ENCODE results near the gene FAM210A. TPM values are rescaled to one million over a fixed set of nuclear protein-coding genes. Genes with fewer than 3 reads are reported as not detected.

Gene FAM210A
- total RNA-seq, 1 donor from 2014 or later: 33.8 TPM

DNA sequence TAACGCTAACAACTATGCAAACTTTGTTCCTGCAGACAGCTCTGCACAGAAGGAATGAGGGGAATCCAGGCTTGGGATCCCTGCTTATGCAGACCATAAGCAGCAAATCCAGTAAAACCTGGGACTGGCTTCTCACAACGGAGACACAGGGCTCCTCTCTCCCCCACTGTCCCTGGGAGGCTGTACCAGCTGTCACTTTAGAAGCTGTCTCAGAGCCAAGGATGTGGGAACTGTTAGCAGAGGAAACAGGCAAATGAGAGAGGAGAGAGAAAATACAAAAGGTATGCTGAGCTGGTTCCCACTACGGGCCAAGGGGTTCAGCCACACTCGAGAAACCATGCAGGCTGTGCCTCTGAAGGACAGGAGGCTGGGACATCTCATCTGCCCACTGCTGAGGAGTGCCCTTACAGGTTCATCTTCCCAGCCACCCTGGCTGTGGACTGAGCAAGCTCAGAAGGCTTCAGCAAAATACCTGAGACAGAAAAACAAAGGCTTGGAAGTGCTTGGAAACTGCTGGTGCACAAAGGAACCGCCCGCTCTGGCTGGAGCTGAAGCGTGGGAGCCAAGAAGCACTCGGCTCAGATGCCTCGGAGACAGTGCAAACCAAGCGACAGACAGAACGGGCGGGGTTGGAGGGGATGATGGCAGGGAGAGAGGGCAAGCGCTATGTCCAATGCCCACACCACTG lies 72.5 kb downstream of the FAM210A start:
- Mint-ChIP-seq H3K27me3 (ENCODE audit: low read depth) (no peaks in the 10 kb centered on the region), H3K4me1 (ENCODE audit: low read depth) (no peaks in the 10 kb centered on the region), H3K27ac (no peak overlapping the region), H3K36me3 (ENCODE audit: low read depth) (no peaks in the 10 kb centered on the region), H3K9me3 (no peaks in the 10 kb centered on the region), H3K4me3 (ENCODE audit: low read depth) (no peak overlapping the region)
- DNase-seq (ENCODE audit: low spot score): no peak
- intact Hi-C loops (cut with micrococcal nuclease): no loop called here

- H3K4me3 Mint-ChIP-seq (ENCODE audit: low read depth): no peak overlapping the region
- DNase-seq (ENCODE audit: low spot score): no peak
- no peaks in the 10 kb centered on the region for H3K27me3 Mint-ChIP-seq (ENCODE audit: low read depth)
- intact Hi-C loops (cut with micrococcal nuclease): no loop called here
- H3K36me3 Mint-ChIP-seq (ENCODE audit: low read depth): peaks cover 10% of the 10 kb centered on the region
- no peaks in the 10 kb centered on the region for H3K9me3 Mint-ChIP-seq
- H3K4me1 Mint-ChIP-seq (ENCODE audit: low read depth): no peaks in the 10 kb centered on the region
- no peak overlapping the region for H3K27ac Mint-ChIP-seq
Observed at GRCh38 chr18:13649397-13650390, 76.7 kb downstream of the FAM210A start.

DNA sequence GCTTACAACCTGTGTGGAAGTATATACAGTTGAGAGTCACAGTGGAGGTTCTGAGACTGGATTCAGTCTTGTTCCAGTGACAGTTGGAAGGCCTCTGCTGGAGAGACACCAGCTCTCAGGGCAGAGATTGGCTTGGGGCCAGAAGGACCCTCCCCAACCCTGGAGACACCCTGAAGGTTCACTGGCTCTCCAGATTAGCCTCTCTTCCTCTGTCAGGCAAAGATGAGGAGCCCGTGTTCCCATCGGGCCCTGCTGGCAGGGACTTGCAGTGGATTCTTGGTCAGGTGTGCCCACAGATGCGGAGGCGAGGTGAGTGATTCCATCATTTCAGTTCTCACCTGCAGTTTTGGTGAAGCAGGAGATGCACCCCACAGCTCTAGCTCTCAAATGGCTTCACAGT lies 78.6 kb downstream of the FAM210A start:
- intact Hi-C loops (cut with micrococcal nuclease): no loop called here
- H3K4me3 Mint-ChIP-seq (ENCODE audit: low read depth): no peak overlapping the region
- no peaks in the 10 kb centered on the region for H3K4me1 Mint-ChIP-seq (ENCODE audit: low read depth)
- no peak overlapping the region for H3K27ac Mint-ChIP-seq
- peaks cover 10% of the 10 kb centered on the region for H3K36me3 Mint-ChIP-seq (ENCODE audit: low read depth)
- DNase-seq (ENCODE audit: low spot score): no peak
- H3K9me3 Mint-ChIP-seq: no peaks in the 10 kb centered on the region
- no peaks in the 10 kb centered on the region for H3K27me3 Mint-ChIP-seq (ENCODE audit: low read depth)

DNA sequence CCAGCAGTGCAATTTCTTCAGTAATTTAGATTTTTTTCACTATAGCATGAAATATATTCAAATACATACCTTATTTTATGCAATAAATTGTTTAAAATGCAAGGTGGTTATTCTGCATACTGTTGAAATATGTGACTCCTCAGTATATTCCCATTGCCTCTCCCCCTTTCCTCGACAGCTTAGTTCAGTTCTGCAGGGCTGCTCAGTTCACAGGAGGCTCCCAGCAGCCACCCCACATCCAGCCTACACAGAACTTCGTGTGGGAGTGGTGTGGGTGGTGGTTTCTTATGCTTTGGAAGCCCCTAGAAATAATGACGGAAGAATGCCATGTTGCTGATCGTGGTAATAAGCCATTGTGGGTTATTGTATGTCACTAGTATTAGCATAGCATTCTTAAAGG lies 79.7 kb downstream of the FAM210A start:
- Mint-ChIP-seq H3K4me3 (ENCODE audit: low read depth) (no peak overlapping the region), H3K9me3 (no peaks in the 10 kb centered on the region), H3K27ac (no peak overlapping the region), H3K4me1 (ENCODE audit: low read depth) (no peaks in the 10 kb centered on the region), H3K36me3 (ENCODE audit: low read depth) (peaks cover 10% of the 10 kb centered on the region), H3K27me3 (ENCODE audit: low read depth) (no peaks in the 10 kb centered on the region)
- DNase-seq (ENCODE audit: low spot score): no peak
- intact Hi-C loops (cut with micrococcal nuclease): no loop called here

GRCh38 chr18:13645093-13645492 lies 81.3 kb downstream of the FAM210A start:
- intact Hi-C loops (cut with micrococcal nuclease): no loop called here
- no peak for DNase-seq (ENCODE audit: low spot score)
- Mint-ChIP-seq H3K36me3 (ENCODE audit: low read depth) (peaks cover 14% of the 10 kb centered on the region), H3K4me1 (ENCODE audit: low read depth) (no peaks in the 10 kb centered on the region), H3K27ac (no peak overlapping the region), H3K4me3 (ENCODE audit: low read depth) (no peak overlapping the region), H3K9me3 (no peaks in the 10 kb centered on the region), H3K27me3 (ENCODE audit: low read depth) (no peaks in the 10 kb centered on the region)

DNA sequence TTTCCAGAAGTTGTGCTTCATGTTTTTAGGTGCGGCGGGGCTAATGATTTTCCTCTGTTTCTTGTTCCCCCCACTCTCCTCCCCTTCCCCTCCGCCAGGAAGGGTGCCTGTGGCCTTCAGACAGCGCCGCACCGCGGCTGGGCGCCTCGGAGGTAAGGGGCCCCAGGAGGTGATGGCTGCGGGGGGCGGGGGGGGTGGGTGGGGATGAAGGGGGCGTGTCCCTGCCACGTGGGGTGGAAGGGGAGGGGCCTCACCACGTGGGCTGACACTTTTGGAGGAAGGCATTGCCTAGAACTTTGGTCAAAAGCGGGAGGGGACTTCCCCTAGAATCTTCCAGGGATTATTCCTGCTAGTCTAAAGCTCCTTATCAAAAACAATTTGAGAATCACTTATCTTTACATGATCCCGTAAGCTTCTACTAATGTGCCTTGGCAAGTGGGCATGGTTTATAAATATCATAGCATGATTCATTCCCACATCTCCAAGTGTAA lies 83.1 kb downstream of the FAM210A start:
- Mint-ChIP-seq H3K9me3 (no peaks in the 10 kb centered on the region), H3K4me3 (ENCODE audit: low read depth) (no peak overlapping the region), H3K27me3 (ENCODE audit: low read depth) (no peaks in the 10 kb centered on the region), H3K4me1 (ENCODE audit: low read depth) (no peaks in the 10 kb centered on the region), H3K27ac (no peak overlapping the region), H3K36me3 (ENCODE audit: low read depth) (peaks cover 14% of the 10 kb centered on the region)
- intact Hi-C loops (cut with micrococcal nuclease): no loop called here
- no peak for DNase-seq (ENCODE audit: low spot score)

DNA sequence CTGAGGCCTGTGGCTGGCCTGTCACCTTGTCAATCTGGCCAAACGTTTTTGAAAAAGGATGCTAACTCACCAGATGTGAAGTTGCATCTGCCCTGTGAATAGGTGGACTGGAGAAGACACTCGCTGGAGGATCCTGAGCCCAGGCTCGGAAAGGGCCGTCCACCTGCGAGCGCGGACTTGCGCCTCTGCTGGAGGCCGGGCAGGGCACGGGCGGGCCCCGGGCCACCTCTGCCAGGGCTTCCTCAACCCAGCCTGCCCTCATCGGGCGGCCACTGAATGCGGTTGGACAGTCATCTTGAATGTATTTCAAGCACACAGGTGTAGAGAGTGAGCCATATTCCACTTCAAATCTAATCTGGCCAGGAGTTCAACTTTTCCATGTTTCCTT lies 83.9 kb downstream of the FAM210A start:
- Mint-ChIP-seq H3K4me3 (ENCODE audit: low read depth) (no peak overlapping the region), H3K4me1 (ENCODE audit: low read depth) (no peaks in the 10 kb centered on the region), H3K36me3 (ENCODE audit: low read depth) (peaks cover 14% of the 10 kb centered on the region), H3K27ac (no peak overlapping the region), H3K27me3 (ENCODE audit: low read depth) (no peaks in the 10 kb centered on the region), H3K9me3 (no peaks in the 10 kb centered on the region)
- DNase-seq (ENCODE audit: low spot score): no peak
- intact Hi-C loops (cut with micrococcal nuclease): no loop called here

DNA sequence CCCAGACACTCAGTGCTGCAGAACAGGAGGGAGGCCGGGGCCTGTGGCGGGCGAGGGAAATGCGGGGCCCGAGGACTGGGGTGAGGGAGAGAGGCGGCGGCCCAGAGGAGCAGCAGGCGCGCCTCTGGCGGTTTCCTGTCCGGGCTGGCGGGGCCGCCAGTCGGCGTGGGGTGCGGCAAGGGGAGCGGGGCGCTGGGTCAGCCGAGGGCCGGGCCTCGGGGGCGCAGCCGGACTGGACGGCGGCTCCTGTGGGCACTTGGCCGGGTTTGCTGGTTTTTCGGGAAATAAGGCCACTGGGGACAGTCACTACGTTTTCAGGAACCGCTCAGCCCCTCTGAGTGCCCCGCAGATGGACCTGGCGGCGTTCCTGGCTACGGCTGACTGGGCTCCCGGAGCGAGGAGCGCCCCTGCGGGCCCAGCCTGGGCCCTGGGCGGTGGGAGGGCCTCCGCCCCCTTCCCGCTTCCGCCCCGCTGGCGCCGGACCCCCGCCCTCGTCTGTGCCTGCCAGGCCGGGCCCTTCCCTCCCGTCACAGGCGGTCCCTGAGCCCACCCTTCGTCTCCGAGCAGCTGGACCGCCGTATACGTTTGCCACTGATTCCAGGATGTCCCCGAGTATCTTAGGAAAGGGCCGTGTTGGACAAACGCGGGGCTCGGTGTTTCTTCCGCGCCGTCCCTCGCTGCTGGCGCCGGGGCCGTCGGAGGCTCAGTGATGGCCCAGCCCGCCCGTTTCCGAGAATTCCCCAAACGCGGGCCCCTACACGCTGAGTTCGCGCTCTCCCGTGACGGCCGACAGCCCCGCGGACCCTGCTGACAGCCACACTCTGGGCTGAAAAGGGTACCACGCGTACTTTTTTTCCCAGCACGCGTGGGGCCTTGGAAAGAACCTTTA lies 84.6 kb downstream of the FAM210A start:
- Mint-ChIP-seq H3K4me3 (ENCODE audit: low read depth) (no peak overlapping the region), H3K27ac (no peak overlapping the region), H3K36me3 (ENCODE audit: low read depth) (peaks cover 14% of the 10 kb centered on the region), H3K27me3 (ENCODE audit: low read depth) (no peaks in the 10 kb centered on the region), H3K9me3 (no peaks in the 10 kb centered on the region), H3K4me1 (ENCODE audit: low read depth) (no peaks in the 10 kb centered on the region)
- DNase-seq (ENCODE audit: low spot score): no peak
- intact Hi-C loops (cut with micrococcal nuclease): no loop called here

DNA sequence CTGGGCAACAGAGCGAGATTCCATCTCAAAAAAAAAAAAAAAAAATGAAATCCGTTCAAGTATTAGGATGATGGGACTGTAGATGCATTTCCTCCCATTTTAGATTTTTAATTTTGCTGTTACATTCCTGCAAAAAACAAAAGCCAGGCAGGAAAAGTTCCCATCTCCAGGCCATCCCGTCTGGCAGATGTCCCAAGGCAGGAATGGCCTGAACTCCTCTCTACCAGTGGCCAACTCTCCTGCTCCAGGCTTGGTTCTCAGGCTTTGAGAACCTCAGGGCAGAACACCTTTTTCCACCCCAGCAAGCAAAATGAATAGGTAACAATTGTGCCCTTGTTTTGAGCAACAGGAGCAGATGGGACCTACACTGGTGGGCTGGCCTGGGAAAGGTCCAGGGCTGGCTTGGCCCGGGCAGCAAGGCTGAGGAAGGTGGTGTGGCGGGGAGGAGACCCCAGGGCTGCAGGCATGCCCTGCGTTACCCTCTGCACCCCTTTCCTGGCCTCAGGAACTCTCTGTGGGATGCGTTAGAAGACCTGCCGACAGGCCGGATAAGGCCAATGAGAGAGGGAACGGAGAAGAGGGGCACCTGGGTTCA lies 86.0 kb downstream of the FAM210A start:
- no peaks in the 10 kb centered on the region for H3K9me3 Mint-ChIP-seq
- peaks cover 11% of the 10 kb centered on the region for H3K36me3 Mint-ChIP-seq (ENCODE audit: low read depth)
- no peaks in the 10 kb centered on the region for H3K4me1 Mint-ChIP-seq (ENCODE audit: low read depth)
- no peak for DNase-seq (ENCODE audit: low spot score)
- H3K4me3 Mint-ChIP-seq (ENCODE audit: low read depth): no peak overlapping the region
- intact Hi-C loops (cut with micrococcal nuclease): no loop called here
- no peak overlapping the region for H3K27ac Mint-ChIP-seq
- H3K27me3 Mint-ChIP-seq (ENCODE audit: low read depth): no peaks in the 10 kb centered on the region

DNA sequence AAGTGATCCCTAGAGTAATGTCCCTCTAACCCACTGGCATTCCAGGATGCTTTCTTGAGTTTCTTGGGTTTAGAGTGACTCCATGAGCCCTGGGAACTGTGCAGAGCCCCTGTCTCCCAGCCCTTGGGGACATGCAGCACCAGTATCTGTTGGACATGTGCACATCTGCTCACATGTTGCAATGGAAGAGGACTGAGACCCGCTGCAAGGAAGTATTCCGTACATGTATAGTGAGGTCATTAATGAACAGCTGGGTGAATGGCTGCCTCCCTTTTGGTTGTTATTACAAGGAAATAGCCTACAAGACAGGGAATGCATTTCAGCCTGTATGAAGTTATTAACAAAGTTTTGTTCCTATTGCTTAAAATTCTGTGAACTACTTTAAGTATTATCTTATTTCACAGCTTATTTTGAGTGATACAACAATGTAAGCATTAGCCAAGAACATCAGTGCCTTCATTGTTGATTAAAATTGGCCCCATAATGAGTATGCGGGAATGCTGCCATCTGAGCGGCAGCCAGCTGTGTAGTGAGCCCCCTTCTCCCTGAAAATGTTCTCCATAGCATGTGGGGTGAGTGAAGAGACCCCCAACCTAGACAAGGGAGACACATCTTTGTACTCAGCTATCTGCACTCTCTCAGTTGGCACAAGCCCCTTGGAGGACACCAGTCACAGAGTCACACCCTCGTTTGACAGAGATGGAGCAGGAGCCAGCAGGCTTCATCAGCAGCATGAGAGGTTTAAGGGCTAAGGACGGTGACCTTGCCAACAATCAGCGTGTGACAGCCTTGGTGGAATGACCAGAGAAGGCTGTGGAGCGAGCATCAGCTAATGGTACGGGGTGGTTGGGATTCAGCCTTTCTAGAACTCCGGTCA lies 87.4 kb downstream of the FAM210A start:
- H3K27me3 Mint-ChIP-seq (ENCODE audit: low read depth): no peaks in the 10 kb centered on the region
- intact Hi-C loops (cut with micrococcal nuclease): no loop called here
- no peak for DNase-seq (ENCODE audit: low spot score)

GRCh38 chr18:13635046-13635445 lies 91.3 kb downstream of the FAM210A start:
- intact Hi-C loops (cut with micrococcal nuclease): no loop called here
- no peak for DNase-seq (ENCODE audit: low spot score)

More for the DNA sequence above, 87.4 kb downstream of the FAM210A start:
- Mint-ChIP-seq H3K4me3 (ENCODE audit: low read depth) (no peak overlapping the region), H3K4me1 (ENCODE audit: low read depth) (no peaks in the 10 kb centered on the region), H3K9me3 (no peaks in the 10 kb centered on the region), H3K36me3 (ENCODE audit: low read depth) (peaks cover 6% of the 10 kb centered on the region), H3K27ac (no peak overlapping the region)

More at GRCh38 chr18:13635046-13635445, 91.3 kb downstream of the FAM210A start:
- Mint-ChIP-seq H3K36me3 (ENCODE audit: low read depth) (peaks cover 12% of the 10 kb centered on the region), H3K27me3 (ENCODE audit: low read depth) (no peaks in the 10 kb centered on the region), H3K4me1 (ENCODE audit: low read depth) (peaks cover 3% of the 10 kb centered on the region), H3K27ac (no peak overlapping the region), H3K4me3 (ENCODE audit: low read depth) (no peak overlapping the region), H3K9me3 (peaks cover 4% of the 10 kb centered on the region)
